Measurements from ENCODE around the gene NEK1.

DNA sequence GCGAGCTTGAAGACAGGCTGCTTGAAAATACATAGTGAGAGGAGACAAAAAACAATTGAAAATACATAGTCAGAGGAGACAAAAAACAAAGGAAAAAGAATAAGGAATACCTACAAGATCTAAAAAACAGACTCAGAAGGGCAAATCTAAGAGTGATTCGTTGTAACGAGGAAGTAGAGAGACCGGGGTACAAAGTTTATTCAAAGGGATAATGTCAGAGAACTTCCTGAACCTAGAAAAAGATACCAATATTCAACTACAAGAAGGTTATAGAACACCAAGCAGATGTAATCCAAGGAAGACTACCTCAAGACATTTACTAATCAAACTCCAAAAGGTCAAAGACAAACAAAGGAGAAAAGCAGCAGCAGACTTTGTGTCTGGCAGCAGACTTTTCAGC, 165.6 kb downstream of the NEK1 start:
- TF ChIP-seq POLR2A (IDR thresholded peaks at IDR 0.05; ENCODE audit: low read depth), result no peak
- TF ChIP-seq, protein P1, sequence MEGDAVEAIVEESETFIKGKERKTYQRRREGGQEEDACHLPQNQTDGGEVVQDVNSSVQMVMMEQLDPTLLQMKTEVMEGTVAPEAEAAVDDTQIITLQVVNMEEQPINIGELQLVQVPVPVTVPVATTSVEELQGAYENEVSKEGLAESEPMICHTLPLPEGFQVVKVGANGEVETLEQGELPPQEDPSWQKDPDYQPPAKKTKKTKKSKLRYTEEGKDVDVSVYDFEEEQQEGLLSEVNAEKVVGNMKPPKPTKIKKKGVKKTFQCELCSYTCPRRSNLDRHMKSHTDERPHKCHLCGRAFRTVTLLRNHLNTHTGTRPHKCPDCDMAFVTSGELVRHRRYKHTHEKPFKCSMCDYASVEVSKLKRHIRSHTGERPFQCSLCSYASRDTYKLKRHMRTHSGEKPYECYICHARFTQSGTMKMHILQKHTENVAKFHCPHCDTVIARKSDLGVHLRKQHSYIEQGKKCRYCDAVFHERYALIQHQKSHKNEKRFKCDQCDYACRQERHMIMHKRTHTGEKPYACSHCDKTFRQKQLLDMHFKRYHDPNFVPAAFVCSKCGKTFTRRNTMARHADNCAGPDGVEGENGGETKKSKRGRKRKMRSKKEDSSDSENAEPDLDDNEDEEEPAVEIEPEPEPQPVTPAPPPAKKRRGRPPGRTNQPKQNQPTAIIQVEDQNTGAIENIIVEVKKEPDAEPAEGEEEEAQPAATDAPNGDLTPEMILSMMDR (IDR thresholded peaks at IDR 0.05), result no peak
